Measurements from ENCODE around the gene SRSF11. TPM values are rescaled to one million over a fixed set of nuclear protein-coding genes. Genes with fewer than 3 reads are reported as not detected.

Gene SRSF11
- polyA plus RNA-seq, 1 of the 3 experiments (the other 2 are of a cell fraction), result 138 TPM

- TF ChIP-seq CHD2 (IDR thresholded peaks at IDR 0.05; ENCODE audit: low read length, partially characterized antibody), result no peak
- no peak for TF ChIP-seq TCF12 (IDR thresholded peaks at IDR 0.05)
- no peak for TF ChIP-seq RFX5 (IDR thresholded peaks at IDR 0.05; ENCODE audit: low read length)
- TF ChIP-seq EP300 (IDR thresholded peaks at IDR 0.05; ENCODE audit: borderline replicate concordance in 1 of 2, low read depth in 1 of 2, low read length in 1 of 2), result no peak
These were observed 24.8 kb upstream of the SRSF11 start (continued) for GRCh38 chr1:70196333-70196732.

- Histone ChIP-seq H3K4me1 (ENCODE audit: control insufficient read depth in 1 of 2, insufficient read depth in 2 of 2, low read depth in 1 of 2, low read length in 1 of 2) (peaks cover 0 to 4% of the 10 kb centered on the region in 2 experiments; a peak in 2 of 4 replicates), H3K4me2 (no peak overlapping the region), H3K27me3 (ENCODE audit: insufficient read depth) (no peaks in the 10 kb centered on the region), H2AFZ (ENCODE audit: low read depth) (no peak overlapping the region), H4K20me1 (ENCODE audit: insufficient read depth) (no peaks in the 10 kb centered on the region), H3K9me3 (no peaks in the 10 kb centered on the region), H3K4me3 (ENCODE audit: low read depth in 2 of 2, low read length in 1 of 2) (no peak overlapping the region), H3K9me2 (no peaks in the 10 kb centered on the region), H3K36me3 (replicated peaks in 1 of 2; ENCODE audit: control insufficient read depth in 1 of 2, insufficient read depth in 2 of 2, low read length in 1 of 2) (peaks cover 0 to 4% of the 10 kb centered on the region in 2 experiments), H3K27ac (ENCODE audit: low read depth in 2 of 2, low read length in 1 of 2) (no peak overlapping the region), H3F3A (replicated peaks; ENCODE audit: insufficient read depth) (peaks cover under 1% of the 10 kb centered on the region), H3K9ac (no peak overlapping the region), H3K79me2 (ENCODE audit: insufficient read depth) (peaks cover 98% of the 10 kb centered on the region)
- 97% methylated on average over 4 of the region's 4 CpGs for WGBS (ENCODE audit: low lambda C conversion rate)
- ChIA-PET POLR2A (no interaction called here), CTCF (no interaction called here)
- TF ChIP-seq REST (IDR thresholded peaks at IDR 0.05; ENCODE audit: low read depth, low read length), result no peak
- no peak for TF ChIP-seq RXRA (IDR thresholded peaks at IDR 0.05; ENCODE audit: borderline replicate concordance, low read depth)
- no peak for TF ChIP-seq EZH2phosphoT487 (IDR thresholded peaks at IDR 0.05; ENCODE audit: borderline replicate concordance, low read depth)
- TF ChIP-seq SIN3A (IDR thresholded peaks at IDR 0.05; ENCODE audit: borderline replicate concordance, low read depth, low read length), result no peak
- TF ChIP-seq USF2 (IDR thresholded peaks at IDR 0.05; ENCODE audit: borderline replicate concordance, low read depth, low read length), result no peak
- TF ChIP-seq FOXJ3 (CRISPR knock-in tag; IDR thresholded peaks at IDR 0.05), result no peak
- no peak for TF ChIP-seq TAF1 (IDR thresholded peaks at IDR 0.05; ENCODE audit: borderline replicate concordance, low read depth, low read length)
- no peak for TF ChIP-seq EP300 (IDR thresholded peaks at IDR 0.05; ENCODE audit: borderline replicate concordance in 1 of 2, low read depth in 1 of 2, low read length in 1 of 2)
- TF ChIP-seq RAD21 (IDR thresholded peaks at IDR 0.05; ENCODE audit: low read length), result no peak
- no peak for TF ChIP-seq GATA2 (CRISPR knock-in tag; IDR thresholded peaks at IDR 0.05)
- no peak for TF ChIP-seq JUND (IDR thresholded peaks at IDR 0.05)
- no peak for TF ChIP-seq MXI1 (IDR thresholded peaks at IDR 0.05; ENCODE audit: low read depth, low read length)
- TF ChIP-seq, protein P1, sequence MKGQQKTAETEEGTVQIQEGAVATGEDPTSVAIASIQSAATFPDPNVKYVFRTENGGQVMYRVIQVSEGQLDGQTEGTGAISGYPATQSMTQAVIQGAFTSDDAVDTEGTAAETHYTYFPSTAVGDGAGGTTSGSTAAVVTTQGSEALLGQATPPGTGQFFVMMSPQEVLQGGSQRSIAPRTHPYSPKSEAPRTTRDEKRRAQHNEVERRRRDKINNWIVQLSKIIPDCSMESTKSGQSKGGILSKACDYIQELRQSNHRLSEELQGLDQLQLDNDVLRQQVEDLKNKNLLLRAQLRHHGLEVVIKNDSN (IDR thresholded peaks at IDR 0.05; ENCODE audit: borderline replicate concordance, low read depth), result no peak
- TF ChIP-seq RFX5 (IDR thresholded peaks at IDR 0.05; ENCODE audit: low read length), result no peak
- TF ChIP-seq NRF1 (IDR thresholded peaks at IDR 0.05; ENCODE audit: low read depth, low read length), result no peak
- no peak for TF ChIP-seq CHD2 (IDR thresholded peaks at IDR 0.05; ENCODE audit: low read length, partially characterized antibody)
- no peak for TF ChIP-seq GABPA (IDR thresholded peaks at IDR 0.05; ENCODE audit: low read depth)
- DNase-seq, result no peak
These were observed 21.1 kb upstream of the SRSF11 start for GRCh38 chr1:70200065-70200464.
